HepG2 (cell line): Measurements from ENCODE around the gene ARHGDIA. TPM values are rescaled to one million over a fixed set of nuclear protein-coding genes. Genes with fewer than 3 reads are reported as not detected.

Experiments
- ATAC-seq: fragments of 200-7000 bp; cut with Tn5 transposase; 3 replicates; pipeline ENCODE4 v1.9.1; 2020; ENCODE audit warnings: mild to moderate bottlenecking, moderate library complexity
- BruUV-seq: library from RNA; stranded (reverse); fragments of 400-500 nt; replicated peaks from 2 replicates; lab custom pipeline; 2021; lab: Mats Ljungman, UMichigan
- CTCF ChIA-PET: fragments of 300-600 bp; formaldehyde crosslinking; extraction: SDS; loops from one replicate; lab custom pipeline; 2021; ENCODE audit warnings: low total read pairs, inconsistent platforms, low intra/inter-chr PET ratio; lab: Yijun Ruan, JAX
- POLR2A ChIA-PET: fragments of 350-600 bp; sonication (Branson Sonifier 250); formaldehyde crosslinking; loops from one replicate; lab custom pipeline; 2020; ENCODE audit warnings: antibody characterized with exemption, inconsistent platforms; lab: Yijun Ruan, JAX
- DNase-seq: peaks from one replicate; pipeline ENCODE4 v3.0.0-alpha.2; 2015; ENCODE audit warnings: low spot score
- FAIRE-seq: peaks from 3 replicates; lab custom pipeline; 2011; peaks lifted over from hg19 to GRCh38; lab: Jason Lieb, UNC
- H2AFZ ChIP-seq: one replicate; pipeline ENCODE4 v1.6.1; 2011; ENCODE audit warnings: low read length, inconsistent platforms
- H3K27ac ChIP-seq: fragments of 300-600 bp; 3 replicates; pipeline ENCODE4 v1.8.0; 2011; ENCODE audit warnings: mixed run types, mild to moderate bottlenecking, mixed read lengths, low read length, inconsistent platforms; ENCODE audit not compliant: insufficient read depth; ENCODE audit errors: extremely low read length
- H3K27me3 ChIP-seq, 2 experiments: fragments of 200-600 bp in 1 of 2; 2 replicates in 1 of 2; 3 replicates in 1 of 2; pipeline versions ENCODE4 v1.6.0 to v1.8.0; 2011; ENCODE audit warnings: low read length in 2 of 2, mild to moderate bottlenecking in 2 of 2, moderate library complexity in 2 of 2, inconsistent platforms in 1 of 2; ENCODE audit not compliant: insufficient read depth in 2 of 2, control insufficient read depth in 1 of 2
- H3K36me3 ChIP-seq, 2 experiments: fragments of 200-600 bp in 1 of 2; replicated peaks in 1 of 2; 2 replicates in 1 of 2; 3 replicates in 1 of 2; pipeline versions ENCODE4 v1.5.1 to v1.8.0; 2011; ENCODE audit warnings: low read length in 2 of 2, inconsistent platforms in 1 of 2; ENCODE audit not compliant: insufficient read depth in 2 of 2, control insufficient read depth in 1 of 2
- H3K4me1 ChIP-seq: 2 replicates; pipeline ENCODE4 v1.5.1; 2012; ENCODE audit warnings: low read length, inconsistent platforms; ENCODE audit not compliant: insufficient read depth
- H3K4me2 ChIP-seq: 2 replicates; pipeline ENCODE4 v1.6.0; 2011; ENCODE audit warnings: low read depth, low read length, inconsistent platforms
- H3K4me3 ChIP-seq, 3 experiments: fragments of 200-600 bp in 1 of 3; sonication (generic), shearing (Covaris generic) in 1 of 3; replicated peaks in 1 of 3; 2 replicates each; pipeline ENCODE4 v1.5.1; 2011 to 2016; ENCODE audit warnings: low read length in 3 of 3, inconsistent platforms in 2 of 3, low read depth in 2 of 3, mild to moderate bottlenecking in 2 of 3, control low read depth in 1 of 3, mixed read lengths in 1 of 3; ENCODE audit not compliant: insufficient read depth in 1 of 3
- H3K79me2 ChIP-seq: one replicate; pipeline ENCODE4 v1.6.1; 2011; ENCODE audit warnings: low read length, inconsistent platforms; ENCODE audit not compliant: insufficient read depth
- H3K9ac ChIP-seq: 2 replicates; pipeline ENCODE4 v1.6.0; 2011; ENCODE audit warnings: mild to moderate bottlenecking, low read depth, low read length, inconsistent platforms; ENCODE audit not compliant: insufficient read depth
- H3K9me3 ChIP-seq: 2 replicates; pipeline ENCODE4 v1.5.1; 2012; ENCODE audit warnings: mild to moderate bottlenecking, low read length
- H4K20me1 ChIP-seq: 2 replicates; pipeline ENCODE4 v1.6.0; 2011; ENCODE audit warnings: inconsistent platforms, mild to moderate bottlenecking, low read length, moderate library complexity; ENCODE audit not compliant: insufficient read depth
- ATM ChIP-seq: fragments of 450-650 bp; IDR thresholded peaks from 2 replicates; pipeline ENCODE4 v1.7.1; 2017; ENCODE audit warnings: mild to moderate bottlenecking, borderline replicate concordance
- BHLHE40 ChIP-seq: IDR thresholded peaks from 2 replicates; pipeline ENCODE4 v1.6.1; 2011; ENCODE audit warnings: low read length, improper control_type of control experiment
- CHD2 ChIP-seq: IDR thresholded peaks from 2 replicates; pipeline ENCODE4 v1.6.1; 2011; ENCODE audit warnings: low read depth, low read length, improper control_type of control experiment
- NFAT5 ChIP-seq: sonication (generic); formaldehyde crosslinking; IDR thresholded peaks from 2 replicates; pipeline ENCODE4 v1.4.0; 2020; ENCODE audit warnings: missing genetic modification reagents
- PAX8 ChIP-seq: sonication (generic); formaldehyde crosslinking; IDR thresholded peaks from 2 replicates; pipeline ENCODE4 v1.8.0; 2022; ENCODE audit warnings: mild to moderate bottlenecking, missing genetic modification reagents, borderline replicate concordance
- SOX6 ChIP-seq, 2 experiments: fragments of 450-650 bp in 1 of 2; sonication (generic) in 1 of 2; formaldehyde crosslinking in 1 of 2; IDR thresholded peaks; 2 replicates each; pipeline versions ENCODE4 v1.4.0 to v1.6.1; 2017 to 2020; ENCODE audit warnings: antibody characterized with exemption in 1 of 2, mild to moderate bottlenecking in 1 of 2, missing genetic modification reagents in 1 of 2
- TRIM24 ChIP-seq: sonication (generic); formaldehyde crosslinking; IDR thresholded peaks from 2 replicates; pipeline ENCODE4 v1.8.0; 2022; ENCODE audit warnings: mild to moderate bottlenecking, missing genetic modification reagents
- ZC3H4 ChIP-seq: sonication (generic); formaldehyde crosslinking; IDR thresholded peaks from 2 replicates; pipeline ENCODE4 v1.4.0; 2020; ENCODE audit warnings: missing genetic modification reagents, borderline replicate concordance
- ZNF230 ChIP-seq: sonication (generic); formaldehyde crosslinking; IDR thresholded peaks from 2 replicates; pipeline ENCODE4 v1.4.0; 2020; ENCODE audit warnings: mild to moderate bottlenecking, missing genetic modification reagents
- ZNF318 ChIP-seq: sonication (generic); formaldehyde crosslinking; IDR thresholded peaks from 2 replicates; pipeline ENCODE4 v1.4.0; 2020; ENCODE audit warnings: mild to moderate bottlenecking, missing genetic modification reagents
- WGBS: methylation state at CpG from one replicate; pipeline ENCODE4 v1.1.6; 2017; ENCODE audit warnings: low lambda C conversion rate; 5-methylcytosine and 5-hydroxymethylcytosine counted together
- in situ Hi-C: cut with HindIII; loops from 2 replicates; pipeline ENCODE4 v1.10.0; 2017; ENCODE audit warnings: low pct_unique_long_range_greater_than_20kb; ENCODE audit not compliant: extremely low pct_ligation_motif_present
- intact Hi-C: fragments of 100-400 bp; cut with micrococcal nuclease; formaldehyde crosslinking; loops from one replicate; pipeline ENCODE4 v1.10.0; 2022; ENCODE audit not compliant: unreplicated experiment
- polyA plus RNA-seq, 8 experiments: library from polyadenylated mRNA; depleted of rRNA in 3 of 8; stranded (reverse) in 7 of 8; unstranded in 1 of 8; fragments of >200 nt; fragmentation: Illumina TruSeq in 4 of 8; extraction: Trizol in 4 of 8; gene quantifications; 2 replicates each; pipeline versions ENCODE4 v1.2.1 to v1.2.3, GENCODE V29; 2011 to 2016; ENCODE audit warnings: low read depth in 4 of 8, missing spikeins in 1 of 8, mixed read lengths in 1 of 8; ENCODE audit not compliant: insufficient read depth in 1 of 8
- total RNA-seq, 5 experiments: library from RNA; depleted of rRNA; stranded (reverse); fragments of >200 nt; fragmentation: Illumina TruSeq; extraction: Trizol; gene quantifications; 2 replicates each; pipeline ENCODE4 v1.2.3, GENCODE V29; 2016; ENCODE audit warnings: low read depth in 1 of 5

The ARHGDIA gene
- total and polyA plus RNA-seq, 2 of the 13 experiments (the other 11 are each of a cell fraction or from before 2014, with no cell fraction given), result 40.0 to 64.0 TPM

- Histone ChIP-seq H3K36me3 (peaks cover 15 to 37% of the 10 kb centered on the region in 2 experiments), H3K79me2 (peaks cover 56% of the 10 kb centered on the region), H3K9me3 (no peaks in the 10 kb centered on the region), H3K4me2 (peak overlapping the region; percentile 78), H3K27ac (peak overlapping the region; percentile 30), H3K4me3 (peak overlapping the region in 2 of 3 experiments; percentile 13 to 91; a peak in 3 of 6 replicates), H3K27me3 (no peaks in the 10 kb centered on the region; a peak in 1 of 5 replicates), H2AFZ (no peak overlapping the region), H3K4me1 (peaks cover 77% of the 10 kb centered on the region), H4K20me1 (peaks cover 54% of the 10 kb centered on the region), H3K9ac (peak overlapping the region; percentile 39)
- ChIA-PET POLR2A (interaction anchor here (0.5 to 3.7 kb wide), 10 partner anchors 10 to 1186 kb away, joined by 3 to 21 read pairs (median 4); partner anchors contain the start of genes DCXR and MCRIP1), CTCF (no interaction called here)
- DNase-seq, result no peak
- WGBS, result 64% methylated on average over 6 of the region's 6 CpGs
- intact Hi-C loops (loop anchor here (5.0 kb wide), 1 partner anchor 41 kb away; no protein-coding TSS in a partner anchor), in situ Hi-C loops (no loop called here)
- no TSS peak for BruUV-seq
- FAIRE-seq, result no peak
- no peak for ATAC-seq
- TF ChIP-seq BHLHE40 (no peak), ATM (no peak), CHD2 (no peak), NFAT5 (CRISPR knock-in tag) (no peak), ZNF230 (no peak), TRIM24 (no peak), PAX8 (CRISPR knock-in tag) (no peak), SOX6 (IDR thresholded peaks at IDR 0.05) (no peak), SOX6 (CRISPR knock-in tag; IDR thresholded peaks at IDR 0.05) (no peak), ZNF318 (CRISPR knock-in tag) (0 out of 2 replicates have a peak, but pooled peaks have one; percentile 52), ZC3H4 (no peak; the same call in 1 of the 2 replicates)
Measured at GRCh38 chr17:81863123-81863675, 7.9 kb downstream of the ARHGDIA start.
